Endothelial cell of umbilical vein (primary cell): ENCODE data around the gene FAM227B. TPM values are rescaled to one million over a fixed set of nuclear protein-coding genes. Genes with fewer than 3 reads are reported as not detected.

Experiments
- BruUV-seq: library from RNA; stranded (reverse); fragments of 400-500 nt; replicated peaks from 2 replicates; lab custom pipeline; 2021; lab: Mats Ljungman, UMichigan
- CTCF ChIA-PET: fragments of 300-600, 350-600 bp; sonication (Branson Sonifier 250); formaldehyde crosslinking; loops from one replicate; lab custom pipeline; 2021; ENCODE audit warnings: antibody characterized with exemption, inconsistent platforms; lab: Charles Lee
- POLR2A ChIA-PET: fragments of 300-600, 350-600 bp; sonication (Branson Sonifier 250); formaldehyde crosslinking; loops from one replicate; lab custom pipeline; 2021; ENCODE audit warnings: antibody characterized with exemption, inconsistent platforms; lab: Charles Lee
- DNase-seq: peaks from one replicate; pipeline ENCODE4 v3.0.0-alpha.2; 2011; ENCODE audit warnings: low read depth, low spot score
- FAIRE-seq: peaks from 2 replicates; lab custom pipeline; 2011; peaks lifted over from hg19 to GRCh38; lab: Jason Lieb, UNC
- H2AFZ ChIP-seq: 2 replicates; pipeline ENCODE4 v1.6.0; 2012; ENCODE audit warnings: low read depth, low read length, control low read depth, inconsistent platforms
- H3K27ac ChIP-seq: 2 replicates; pipeline ENCODE4 v1.5.1; 2011; ENCODE audit warnings: low read depth, mild to moderate bottlenecking, control low read depth, low read length, moderate library complexity; ENCODE audit not compliant: insufficient read depth
- H3K27me3 ChIP-seq, 2 experiments: 2 replicates each; pipeline versions ENCODE4 v1.6.0 to v1.6.1; 2011; ENCODE audit warnings: low read length in 2 of 2, mixed read lengths in 1 of 2; ENCODE audit not compliant: control insufficient read depth in 2 of 2, insufficient read depth in 2 of 2
- H3K36me3 ChIP-seq, 2 experiments: 2 replicates in 1 of 2; 3 replicates in 1 of 2; pipeline ENCODE4 v1.5.1; 2011; ENCODE audit warnings: low read length in 2 of 2, mild to moderate bottlenecking in 1 of 2, moderate library complexity in 1 of 2; ENCODE audit not compliant: control insufficient read depth in 2 of 2, insufficient read depth in 2 of 2; ENCODE audit errors: extremely low read depth in 1 of 2
- H3K4me1 ChIP-seq: 3 replicates; pipeline ENCODE4 v1.5.1; 2011; ENCODE audit warnings: mild to moderate bottlenecking, low read length; ENCODE audit not compliant: control insufficient read depth, insufficient read depth; ENCODE audit errors: extremely low read depth
- H3K4me2 ChIP-seq: 2 replicates; pipeline ENCODE4 v1.6.1; 2011; ENCODE audit warnings: low read length, control low read depth, mixed read lengths; ENCODE audit not compliant: insufficient read depth
- H3K4me3 ChIP-seq, 3 experiments: fragments of 200-600 bp in 1 of 3; sonication (generic), shearing (Covaris generic) in 1 of 3; replicated peaks in 1 of 3; 2 replicates each; pipeline ENCODE4 v1.5.1; 2011 to 2016; ENCODE audit warnings: control low read depth in 3 of 3, low read length in 3 of 3, mild to moderate bottlenecking in 2 of 3, inconsistent platforms in 1 of 3, low read depth in 1 of 3, moderate library complexity in 1 of 3; ENCODE audit not compliant: insufficient read depth in 1 of 3
- H3K79me2 ChIP-seq: 2 replicates; pipeline ENCODE4 v1.6.0; 2012; ENCODE audit warnings: low read length, inconsistent platforms; ENCODE audit not compliant: control insufficient read depth, insufficient read depth
- H3K9ac ChIP-seq: replicated peaks from 2 replicates; pipeline ENCODE3; 2011; ENCODE audit warnings: low read length, control low read depth; ENCODE audit not compliant: insufficient read depth; ENCODE audit errors: extremely low read depth
- H3K9me1 ChIP-seq: replicated peaks from 3 replicates; pipeline ENCODE4 v1.6.0; 2011; ENCODE audit warnings: mild to moderate bottlenecking, low read length; ENCODE audit not compliant: control insufficient read depth, insufficient read depth; ENCODE audit errors: extremely low read depth
- H3K9me3 ChIP-seq: replicated peaks from 2 replicates; pipeline ENCODE4 v1.5.1; 2012; ENCODE audit warnings: low read length, inconsistent platforms; ENCODE audit not compliant: control insufficient read depth, insufficient read depth
- H4K20me1 ChIP-seq: replicated peaks from 2 replicates; pipeline ENCODE3; 2011; ENCODE audit warnings: mild to moderate bottlenecking, low read length; ENCODE audit not compliant: control insufficient read depth, insufficient read depth; ENCODE audit errors: extremely low read depth
- CTCF ChIP-seq, 2 donors: IDR thresholded peaks; 1 replicate in 1 of 2; 2 replicates in 1 of 2; pipeline ENCODE4 v1.5.1; 2011; ENCODE audit warnings: low read length in 2 of 2, mild to moderate bottlenecking in 2 of 2, moderate library complexity in 2 of 2, control low read depth in 1 of 2, inconsistent platforms in 1 of 2, low read depth in 1 of 2; ENCODE audit not compliant: insufficient read depth in 1 of 2; ENCODE audit errors: extremely low read depth in 1 of 2
- EZH2 ChIP-seq: IDR thresholded peaks from 2 replicates; pipeline ENCODE4 v1.6.1; 2012; ENCODE audit warnings: borderline replicate concordance, low read depth, mild to moderate bottlenecking, moderate library complexity, low read length, inconsistent platforms; ENCODE audit not compliant: severe bottlenecking
- FOS ChIP-seq: IDR thresholded peaks from 2 replicates; pipeline ENCODE4 v1.6.1; 2011; ENCODE audit warnings: mild to moderate bottlenecking, low read length, moderate library complexity, borderline replicate concordance; ENCODE audit not compliant: insufficient read depth
- GATA2 ChIP-seq: IDR thresholded peaks from 2 replicates; pipeline ENCODE4 v1.7.0; 2011; ENCODE audit warnings: low read depth, mild to moderate bottlenecking, moderate library complexity, mixed read lengths, low read length; ENCODE audit not compliant: insufficient read length, insufficient read depth
- JUN ChIP-seq: IDR thresholded peaks from 2 replicates; pipeline ENCODE4 v1.6.1; 2011; ENCODE audit warnings: borderline replicate concordance, low read depth; ENCODE audit not compliant: insufficient read length, insufficient read depth
- MAX ChIP-seq: IDR thresholded peaks from 2 replicates; pipeline ENCODE4 v1.6.1; 2011; ENCODE audit not compliant: insufficient read depth, insufficient read length
- MYC ChIP-seq: IDR thresholded peaks from one replicate; pipeline ENCODE4 v1.6.1; 2011; ENCODE audit warnings: mild to moderate bottlenecking, low read depth, low read length
- POLR2A ChIP-seq: IDR thresholded peaks from 2 replicates; pipeline ENCODE4 v1.6.1; 2012; ENCODE audit warnings: low read depth, mild to moderate bottlenecking, control low read depth, low read length
- POLR2AphosphoS5 ChIP-seq: IDR thresholded peaks from 2 replicates; pipeline ENCODE4 v1.6.1; 2012; ENCODE audit warnings: low read depth, mild to moderate bottlenecking, control low read depth, low read length, moderate library complexity; ENCODE audit not compliant: insufficient read depth
- dilution Hi-C: fragments of 300-500 bp; cut with MboI; formaldehyde crosslinking; loops from one replicate; pipeline ENCODE4 v1.15.0; 2019; ENCODE audit warnings: low sequenced_read_pairs; ENCODE audit not compliant: extremely low pct_ligation_motif_present
- intact Hi-C: fragments of 100-400 bp; cut with micrococcal nuclease; formaldehyde crosslinking; loops from one replicate; pipeline ENCODE4 v1.10.0; 2022
- polyA plus RNA-seq, 4 experiments: library from polyadenylated mRNA; depleted of rRNA in 3 of 4; stranded (reverse) in 3 of 4; unstranded in 1 of 4; fragments of >200 nt; gene quantifications; 2 replicates each; pipeline versions ENCODE4 v1.2.1 to v1.2.3, GENCODE V29; 2011 to 2012; ENCODE audit warnings: missing spikeins in 1 of 4
- total RNA-seq: library from RNA; stranded (reverse); gene quantifications from 2 replicates; pipeline ENCODE4 v1.2.3, GENCODE V29; 2021

The FAM227B gene
- total and polyA plus RNA-seq, 2 donors (not counting 3 experiments of a cell fraction or from before 2014, with no cell fraction given), result 1.5 to 1.8 TPM

- TF ChIP-seq MYC (no peak), CTCF (IDR thresholded peaks at IDR 0.05; ENCODE audit: extremely low read depth in 1 of 2, insufficient read depth in 1 of 2, low read depth in 1 of 2, low read length in 2 of 2) (no peak), POLR2A (no peak), GATA2 (no peak), POLR2AphosphoS5 (no peak), JUN (no peak), MAX (no peak), EZH2 (no peak), FOS (no peak)
- Histone ChIP-seq H3K9me3 (no peaks in the 10 kb centered on the region), H3K36me3 (no peaks in the 10 kb centered on the region), H3K79me2 (no peaks in the 10 kb centered on the region), H3K4me1 (no peaks in the 10 kb centered on the region), H2AFZ (no peak overlapping the region), H3K4me3 (no peak overlapping the region), H4K20me1 (no peaks in the 10 kb centered on the region), H3K27ac (no peak overlapping the region), H3K4me2 (no peak overlapping the region), H3K27me3 (peaks cover 0 to 11% of the 10 kb centered on the region in 2 experiments), H3K9ac (no peak overlapping the region), H3K9me1 (no peaks in the 10 kb centered on the region)
- FAIRE-seq (no peak), DNase-seq (no peak)
- dilution Hi-C loops (no loop called here), intact Hi-C loops (no loop called here)
- CTCF ChIA-PET, result no interaction called here
- no TSS peak for BruUV-seq
- POLR2A ChIA-PET, result no interaction called here
Measured at GRCh38 chr15:49428409-49429095, 192.1 kb downstream of the FAM227B start.
